Measurements from ENCODE around the gene SORCS3. TPM values are rescaled to one million over a fixed set of nuclear protein-coding genes. Genes with fewer than 3 reads are reported as not detected.

The SORCS3 gene
- under 1 TPM in 10 of 12 donors, not detected in 2; 0.03 to 0.33 (median 0.06) TPM for polyA plus RNA-seq (ENCODE audit: insufficient read length in 12 of 12)
- long read RNA-seq, donor 1 = 0 reads
- long read RNA-seq, donor 2 = 0 reads
- long read RNA-seq, donor 3 = 0 reads
- long read RNA-seq, donor 4 = 0 reads
- long read RNA-seq, donor 5 = 0 reads
- long read RNA-seq, donor 6 = 0 reads
- long read RNA-seq, donor 7 = 0 reads
- long read RNA-seq, donor 8 = 0 reads
- long read RNA-seq, donor 9 = 0 reads
- long read RNA-seq, donor 10 = 0 reads
- long read RNA-seq, donor 11 = 0 reads

DNA sequence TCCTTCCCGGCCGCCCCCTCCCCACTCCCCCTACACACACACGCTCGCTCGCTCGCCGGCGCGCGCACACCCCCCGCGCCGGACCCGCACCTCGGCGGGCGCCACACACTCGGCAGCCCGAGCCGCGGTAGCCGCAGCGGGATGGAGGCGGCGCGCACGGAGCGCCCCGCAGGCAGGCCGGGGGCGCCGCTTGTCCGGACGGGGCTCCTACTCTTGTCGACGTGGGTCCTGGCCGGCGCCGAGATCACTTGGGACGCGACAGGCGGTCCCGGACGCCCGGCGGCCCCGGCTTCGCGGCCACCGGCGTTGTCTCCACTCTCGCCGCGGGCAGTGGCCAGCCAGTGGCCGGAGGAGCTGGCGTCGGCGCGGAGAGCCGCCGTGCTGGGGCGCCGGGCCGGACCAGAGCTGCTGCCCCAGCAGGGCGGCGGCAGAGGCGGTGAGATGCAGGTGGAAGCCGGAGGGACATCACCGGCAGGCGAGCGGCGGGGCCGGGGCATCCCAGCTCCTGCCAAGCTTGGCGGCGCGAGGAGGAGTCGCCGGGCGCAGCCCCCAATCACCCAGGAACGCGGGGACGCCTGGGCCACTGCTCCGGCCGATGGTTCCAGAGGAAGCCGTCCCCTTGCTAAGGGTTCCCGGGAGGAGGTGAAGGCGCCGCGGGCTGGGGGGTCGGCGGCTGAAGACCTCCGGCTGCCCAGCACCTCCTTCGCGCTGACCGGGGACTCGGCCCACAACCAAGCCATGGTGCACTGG, at the start of gene SORCS3:
SORCS3 (plus strand) TSS at position 104 of the 750 bp plus-strand sequence.
- DNase-seq = no peak

DNA sequence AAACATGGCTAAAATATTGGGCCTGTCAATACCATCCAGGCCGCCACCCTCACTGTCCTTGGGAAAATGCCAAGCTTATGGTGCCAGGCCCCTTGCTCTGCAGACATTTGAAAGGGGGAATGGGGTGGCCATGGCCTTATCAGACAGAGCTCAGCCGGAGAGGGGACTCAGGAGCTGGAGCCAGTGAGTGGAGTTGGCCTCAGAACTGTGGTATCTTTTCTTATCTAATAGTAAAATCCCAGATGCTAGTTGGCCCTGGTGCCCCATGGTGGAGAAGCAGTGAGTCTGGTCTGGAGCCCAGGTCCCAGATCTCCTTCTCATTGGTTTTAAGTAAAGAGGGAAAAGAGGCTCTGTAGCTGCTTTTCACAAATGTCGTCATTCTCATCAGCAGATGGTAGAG, 49.6 kb upstream of the SORCS3 start:
- DNase-seq = no peak

DNA sequence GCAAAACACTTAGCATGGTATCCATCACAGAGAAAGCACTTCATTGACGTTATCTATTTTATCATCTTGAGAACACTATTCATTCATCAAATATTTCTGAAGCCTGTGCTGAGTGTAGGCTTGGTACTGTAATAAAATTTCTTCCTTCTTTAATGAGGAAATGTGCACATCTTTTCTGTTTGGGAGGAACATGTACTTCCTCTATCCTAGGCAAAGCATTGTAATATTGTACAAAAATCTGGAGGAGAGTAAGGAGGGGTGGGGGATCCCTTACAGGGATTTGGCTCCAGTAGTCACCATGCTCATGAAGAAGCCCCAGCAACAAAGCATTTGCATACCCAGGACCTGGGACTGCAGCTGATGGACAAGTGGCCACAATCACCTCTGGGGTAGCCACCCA, 39.9 kb upstream of the SORCS3 start:
- no peak for DNase-seq

DNA sequence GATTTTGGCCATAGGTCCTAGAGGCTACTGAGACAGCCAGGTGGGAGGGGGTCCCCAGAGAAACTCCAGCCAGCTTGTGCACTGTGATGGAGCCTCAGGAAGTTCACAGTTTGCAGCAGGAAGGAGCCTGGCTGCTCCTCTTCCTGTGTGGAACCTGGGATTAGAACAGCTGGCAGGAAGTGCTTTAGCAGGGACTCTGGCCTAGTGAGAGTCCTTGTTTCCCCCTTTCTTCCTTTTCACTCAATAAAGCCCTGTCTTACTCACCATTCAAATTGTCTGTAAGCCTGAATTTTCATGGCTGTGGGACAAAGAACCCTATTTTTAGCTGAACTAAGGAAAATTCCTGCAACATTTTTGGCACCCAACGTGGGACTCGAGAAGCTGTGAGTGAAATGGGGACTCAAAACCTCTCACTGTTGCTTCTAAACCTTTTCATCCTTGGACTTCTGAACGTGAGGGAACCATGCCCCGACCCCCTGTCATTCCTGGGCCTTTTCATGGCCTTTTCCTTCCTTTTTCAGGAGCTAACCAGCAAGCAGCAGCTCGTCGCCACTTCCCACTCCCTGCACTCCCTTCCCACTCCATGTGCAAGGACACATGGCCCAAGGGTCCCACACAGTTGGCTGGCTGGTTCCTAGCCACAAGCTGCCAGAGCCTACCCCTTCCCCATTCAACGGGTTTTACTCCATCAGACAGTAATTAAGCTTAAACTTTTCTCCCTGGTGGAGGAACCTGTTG, 32.8 kb upstream of the SORCS3 start:
- no peak for DNase-seq

DNA sequence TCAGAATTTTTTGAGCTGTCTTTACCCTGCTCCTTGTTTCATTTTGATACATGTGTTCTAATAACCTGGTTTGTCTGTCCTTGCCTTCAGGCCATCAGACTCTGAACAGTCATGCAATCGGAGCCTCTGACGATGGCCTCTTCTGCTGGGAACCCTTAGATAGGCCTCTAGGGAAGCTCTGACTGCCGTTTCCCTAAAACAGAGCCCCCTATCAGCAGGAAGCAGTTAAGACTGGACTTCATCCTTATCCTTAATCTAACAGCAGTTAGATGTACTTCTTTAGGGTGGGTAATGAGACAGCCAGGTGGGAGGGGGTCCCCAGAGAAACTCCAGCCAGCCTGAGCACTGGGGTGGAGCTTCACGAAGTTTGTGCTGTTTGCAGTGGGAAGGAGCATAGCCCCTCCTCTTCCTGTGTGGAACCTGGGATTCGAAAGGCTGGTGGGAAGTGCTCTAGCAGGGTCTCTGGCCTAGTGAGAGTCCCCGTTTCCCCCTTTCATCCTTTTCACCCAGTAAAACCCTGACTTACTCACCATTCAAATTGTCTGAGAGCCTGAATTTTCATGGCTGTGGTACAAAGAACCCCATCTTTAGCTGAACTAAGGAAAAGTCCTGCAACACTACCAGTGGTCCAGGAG, 28.4 kb upstream of the SORCS3 start:
- DNase-seq = no peak

DNA sequence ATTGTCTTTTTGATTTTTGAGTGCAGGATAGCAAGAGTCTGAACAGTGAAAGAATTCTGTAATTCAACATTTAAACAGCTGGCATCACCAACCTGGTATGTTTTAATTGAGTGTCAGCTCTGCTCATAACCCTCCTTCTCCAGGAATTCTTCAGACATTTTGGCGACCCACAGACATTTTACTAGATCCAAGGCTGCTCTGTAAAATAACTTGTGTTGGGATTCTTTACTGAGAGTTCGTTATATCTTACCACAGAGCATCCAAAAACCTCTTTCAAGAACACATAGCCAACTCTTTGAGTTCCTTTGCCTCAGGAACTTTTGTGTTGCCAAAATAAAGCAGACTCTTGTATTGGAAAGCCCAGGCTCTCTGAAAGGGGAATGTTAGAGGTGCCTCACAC, 27.7 kb upstream of the SORCS3 start:
- no peak for DNase-seq

DNA sequence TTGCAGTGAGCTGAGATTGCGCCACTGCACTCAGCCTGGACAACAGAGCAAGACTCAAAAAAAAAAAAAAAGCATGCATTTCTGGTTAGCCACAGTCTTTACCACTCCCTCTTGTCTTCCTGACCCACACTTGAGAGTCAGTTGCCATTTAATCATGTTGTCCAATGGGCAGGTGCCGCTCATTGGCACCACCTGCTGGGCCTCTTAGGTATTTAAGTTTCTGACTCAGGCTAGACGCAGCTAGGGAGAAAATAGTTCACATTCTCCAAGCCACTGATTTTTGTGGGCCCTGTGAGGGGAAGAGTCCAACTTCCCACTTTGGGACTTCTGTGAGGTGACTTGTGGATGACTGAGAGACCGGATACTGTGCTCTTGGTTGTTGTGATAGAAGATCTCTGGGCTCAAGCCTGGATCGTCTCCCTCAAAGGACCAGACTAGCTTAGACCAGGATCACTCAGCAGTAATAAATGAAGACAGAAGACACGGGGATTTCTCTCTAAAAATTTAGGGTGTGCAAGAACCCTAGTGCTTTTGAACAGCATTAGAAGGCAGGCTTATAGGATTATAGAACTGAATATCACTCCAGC, 26.8 kb upstream of the SORCS3 start:
- no peak for DNase-seq

DNA sequence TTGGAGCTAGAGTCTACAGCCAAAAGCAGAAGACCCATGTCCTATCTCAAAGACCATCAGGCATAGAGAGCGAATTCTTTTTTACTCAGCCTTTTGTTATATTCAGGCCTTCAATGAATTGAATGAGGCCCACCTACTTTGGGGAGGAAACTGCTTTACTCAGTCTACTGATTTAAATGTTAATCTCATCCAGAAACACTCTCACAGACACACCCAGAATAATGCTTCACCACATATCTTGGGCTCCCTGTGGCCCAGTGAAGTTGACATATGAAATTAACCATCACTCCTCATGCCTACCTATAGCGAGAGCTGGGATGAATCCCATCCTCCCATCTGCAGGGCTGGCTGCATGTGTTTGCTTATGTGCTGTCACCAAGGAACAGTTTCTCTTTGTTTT, 26.0 kb upstream of the SORCS3 start:
- no peak for DNase-seq

DNA sequence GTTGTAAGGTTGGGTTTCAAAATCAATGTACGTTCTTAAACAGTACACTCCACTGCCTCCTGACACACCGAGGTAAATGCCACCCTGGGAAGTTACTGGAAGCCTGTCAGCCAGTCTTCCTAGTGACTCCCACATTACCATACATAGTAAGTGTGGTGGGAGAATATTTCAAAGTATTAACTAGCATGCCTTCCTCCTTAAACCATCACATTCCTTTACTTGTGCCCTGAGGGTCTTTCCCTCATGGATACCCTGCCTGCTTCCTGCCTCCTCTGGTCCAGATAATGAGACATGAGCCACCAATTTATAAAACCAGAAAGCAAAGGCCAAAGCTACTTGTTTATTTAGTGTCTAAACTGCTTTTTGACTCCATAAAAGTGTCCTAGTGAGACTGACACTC, 23.3 kb upstream of the SORCS3 start:
- no peak for DNase-seq

DNA sequence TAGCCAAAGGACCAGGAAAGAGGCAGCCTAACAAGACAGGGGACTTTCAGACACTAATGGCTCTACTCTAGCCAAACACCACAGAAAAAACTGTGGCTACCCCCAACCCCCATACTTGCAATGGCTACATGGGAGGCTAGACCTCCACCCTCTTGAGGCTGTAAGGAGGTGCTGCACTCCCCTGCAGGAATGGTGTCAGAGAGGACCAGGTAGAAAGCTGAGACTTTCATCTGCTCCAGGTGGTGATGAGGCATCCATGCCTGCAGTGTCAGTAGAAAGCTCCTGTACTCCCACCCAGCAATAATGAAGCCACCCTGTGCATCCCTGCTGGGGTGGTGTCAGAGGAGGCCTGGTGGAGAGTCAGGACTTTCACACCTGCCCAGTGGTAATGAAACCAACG, 18.9 kb upstream of the SORCS3 start:
- DNase-seq = no peak

DNA sequence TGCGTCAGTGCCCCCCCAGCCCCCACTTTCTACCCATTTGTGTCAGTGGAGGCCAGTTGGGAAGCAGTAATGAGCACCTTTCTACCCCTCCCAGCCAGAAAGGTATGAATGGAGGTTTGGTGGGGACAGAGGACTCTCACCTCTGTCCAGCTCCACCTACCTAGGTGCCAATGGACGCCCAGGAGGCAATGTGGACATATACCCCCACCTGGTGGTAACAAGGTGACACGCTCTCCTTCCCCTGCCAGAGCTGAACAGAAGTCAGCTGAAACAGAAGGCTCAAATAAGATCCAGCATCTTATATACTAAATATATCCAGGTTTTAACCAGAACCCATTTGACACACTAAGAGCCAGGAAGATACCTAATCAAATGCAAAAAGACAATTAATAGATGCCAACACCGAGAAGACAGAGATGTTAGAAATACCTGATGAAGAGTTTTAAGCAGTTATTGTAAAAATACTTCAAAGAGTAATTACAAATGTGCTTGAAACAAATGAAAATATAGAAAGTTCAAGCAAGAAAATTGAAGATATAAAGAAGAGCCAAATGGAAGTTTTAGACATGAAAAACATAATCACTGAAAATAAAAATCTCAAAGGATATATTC, 18.4 kb upstream of the SORCS3 start:
- no peak for DNase-seq

DNA sequence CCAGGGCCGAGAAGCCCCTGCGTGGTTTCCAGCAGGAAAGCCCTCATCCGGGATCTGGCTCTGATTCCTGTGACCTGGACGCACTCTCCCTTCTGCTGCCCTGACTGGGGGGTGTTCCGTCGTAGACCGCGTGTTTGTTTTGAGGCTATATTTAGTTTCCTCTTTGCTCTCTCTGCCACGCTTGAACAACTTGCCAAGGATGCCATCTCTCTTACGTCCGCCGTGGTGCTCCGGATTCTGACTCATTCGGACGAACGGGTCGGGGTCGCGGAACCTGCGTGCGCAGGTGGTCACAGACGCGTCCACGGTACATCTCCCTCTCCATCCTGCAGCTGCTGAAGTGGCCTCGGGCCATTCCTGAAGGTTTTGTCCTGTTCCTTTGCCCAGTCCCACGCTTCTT, 10.4 kb upstream of the SORCS3 start:
- no peak for DNase-seq

DNA sequence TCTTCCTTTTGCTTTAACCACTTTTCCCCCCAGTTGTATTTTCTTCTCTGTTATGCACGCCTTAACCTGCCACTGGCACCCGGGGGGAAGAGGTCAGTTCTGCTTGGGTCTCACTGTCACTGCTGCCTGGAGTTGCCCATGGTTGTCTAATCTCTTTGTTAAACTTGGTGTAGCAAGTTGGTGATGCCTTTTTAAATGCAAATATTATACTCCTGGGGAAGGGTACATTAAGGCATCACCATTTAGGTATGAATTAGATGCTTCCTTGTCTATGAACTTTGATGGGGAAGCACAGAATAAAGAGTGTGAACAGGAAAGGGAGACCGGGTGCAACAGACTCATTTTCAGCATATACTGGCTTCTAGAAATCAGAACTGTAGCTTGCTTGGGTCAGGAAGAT, 9.1 kb upstream of the SORCS3 start:
- DNase-seq = no peak

DNA sequence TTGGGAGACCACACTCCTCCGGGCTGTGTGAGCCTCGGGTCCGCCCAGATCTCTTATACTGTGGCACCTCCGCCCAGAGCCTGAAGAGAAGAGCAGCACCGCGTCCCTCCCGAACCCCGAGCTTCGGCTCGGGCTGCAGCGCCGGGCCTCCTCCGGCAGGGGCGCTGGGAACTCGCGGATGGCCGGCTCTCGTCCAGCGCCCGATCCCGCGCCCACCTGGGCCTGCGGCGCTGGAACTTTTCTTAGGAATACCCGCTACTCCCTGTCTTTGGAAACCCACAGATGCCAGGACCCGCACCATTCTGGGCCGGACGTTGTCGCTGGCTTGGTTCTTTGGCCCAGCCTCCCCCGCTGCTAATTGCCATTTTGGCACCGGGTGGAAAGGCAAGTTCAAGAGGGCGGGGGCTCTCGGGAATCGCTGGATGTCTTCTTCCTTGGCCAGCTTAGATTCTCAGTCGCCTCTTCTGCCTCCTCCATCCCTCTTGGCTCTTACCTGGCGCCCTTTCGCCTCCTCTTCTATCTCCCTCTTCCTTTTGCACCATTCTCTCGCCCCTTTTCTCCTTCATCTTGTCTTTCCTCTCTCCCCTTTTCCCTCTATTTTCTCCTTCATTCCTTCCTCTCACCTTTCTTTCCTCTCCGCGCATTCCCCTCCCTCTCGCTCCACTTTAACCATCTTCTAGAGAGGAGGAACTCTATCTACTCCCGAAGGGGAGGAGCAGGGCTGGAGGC, 2.1 kb upstream of the SORCS3 start:
- no peak for DNase-seq

DNA sequence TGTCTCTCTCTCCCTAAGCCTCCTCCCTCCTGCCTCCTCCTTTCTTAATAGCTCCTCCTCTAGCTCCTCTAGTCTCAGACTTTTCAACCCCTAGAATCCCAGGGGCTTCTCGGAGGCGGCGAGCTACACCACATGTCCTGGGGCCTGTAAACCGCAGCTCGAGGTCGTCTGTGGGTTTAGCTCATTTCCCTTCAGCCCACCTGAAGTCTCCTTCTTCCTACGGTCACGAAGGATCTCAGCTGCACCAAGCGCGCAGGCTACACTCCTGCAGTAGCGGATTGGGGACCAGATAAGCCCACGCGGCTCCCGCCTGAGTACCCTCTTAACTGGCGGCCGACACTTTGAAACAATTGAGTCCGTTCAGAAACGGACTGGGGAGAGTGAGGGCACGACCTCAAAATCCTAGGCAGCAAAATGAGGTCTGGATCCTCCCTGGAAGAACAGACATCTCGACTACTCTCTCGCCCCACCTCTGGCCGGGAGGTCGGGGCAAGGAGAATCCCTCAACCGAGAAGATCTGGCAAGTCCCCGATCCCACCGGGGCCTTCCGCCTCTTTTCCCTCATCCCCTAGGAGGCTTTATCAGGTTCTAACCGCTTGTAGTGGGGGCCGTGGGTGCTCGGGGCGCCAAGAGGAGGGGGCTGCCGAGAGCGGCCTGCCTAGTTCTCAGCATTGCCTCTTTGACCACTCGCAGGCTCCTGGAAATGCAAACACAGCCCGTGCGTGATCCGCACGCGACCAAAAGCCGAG, 1.3 kb upstream of the SORCS3 start:
- DNase-seq = no peak

DNA sequence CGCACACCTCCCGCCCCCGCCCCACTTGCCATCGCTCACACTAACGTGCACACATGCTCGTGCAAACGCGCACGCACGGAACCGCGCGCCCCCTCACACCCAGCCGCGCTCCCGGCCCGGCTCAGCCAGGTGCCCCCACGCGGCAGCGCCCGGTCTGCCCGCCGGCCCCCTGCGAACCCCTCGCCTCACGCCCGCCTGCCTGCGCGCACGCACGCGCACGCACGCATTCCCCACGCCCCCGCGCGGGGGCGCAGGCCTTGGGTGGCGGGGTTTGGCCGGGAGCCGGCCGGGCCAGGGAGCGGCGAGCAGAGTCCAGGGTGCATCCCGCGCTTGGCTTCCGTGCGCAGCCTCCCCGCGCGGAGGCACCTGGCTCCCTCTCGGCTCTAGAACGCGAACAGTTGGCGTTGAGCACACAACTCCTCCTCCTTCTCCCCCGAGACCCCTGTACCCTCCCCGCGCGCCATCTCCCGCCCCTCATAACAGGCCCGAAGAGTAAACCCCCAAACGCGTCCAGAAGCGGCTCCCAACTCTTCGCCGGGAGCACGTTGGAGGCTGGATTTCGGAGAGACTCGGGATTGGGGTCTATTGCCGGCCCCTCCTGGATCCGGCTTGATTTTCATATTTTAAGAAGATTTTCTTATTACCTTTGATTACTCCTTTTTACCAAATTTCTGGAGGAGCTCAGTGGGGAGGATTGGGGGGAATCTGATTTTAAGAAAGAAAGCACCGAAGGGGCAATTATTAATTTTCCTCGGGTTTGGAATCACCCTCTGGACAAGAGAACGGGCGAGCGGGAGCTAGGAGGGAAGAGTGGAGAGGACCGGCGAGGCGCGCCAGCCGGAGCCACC, 527 bp upstream of the SORCS3 start:
- no peak for DNase-seq

DNA sequence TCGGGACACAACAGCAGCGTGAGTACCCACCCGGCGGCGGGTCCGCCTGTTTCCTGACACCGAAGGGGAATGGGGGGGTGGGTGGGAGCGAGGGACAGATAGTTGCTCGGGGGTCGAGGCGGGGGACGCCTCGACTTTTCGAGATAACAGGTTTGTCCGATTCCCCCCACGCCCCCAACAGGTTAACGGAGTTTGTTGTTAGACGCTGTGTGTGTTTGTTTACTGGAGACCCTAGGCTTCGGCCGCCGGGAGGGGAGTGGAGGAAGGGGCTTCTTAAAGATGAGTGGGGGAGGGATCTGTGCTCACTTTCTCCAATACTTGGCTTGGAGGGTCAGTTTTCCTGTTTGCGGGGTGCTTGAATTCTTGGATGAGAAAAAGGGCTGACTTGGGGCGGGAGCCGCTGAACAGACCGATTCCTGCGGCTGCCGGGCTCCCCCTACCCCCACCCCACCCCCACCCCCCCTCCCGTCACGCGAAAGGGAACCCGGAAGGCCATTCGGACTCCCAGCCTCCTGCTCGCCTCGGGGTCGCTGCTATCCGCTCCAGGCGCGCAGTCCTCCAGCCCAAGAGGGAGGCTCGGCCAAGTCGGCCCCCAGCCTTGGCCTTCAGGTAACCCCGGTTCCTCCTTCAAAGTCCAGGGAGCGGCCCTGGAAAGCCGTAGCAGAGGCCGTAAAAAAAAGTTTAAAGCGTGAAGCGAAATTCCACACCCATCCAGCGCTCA, 1.0 kb downstream of the SORCS3 start:
- DNase-seq = no peak

DNA sequence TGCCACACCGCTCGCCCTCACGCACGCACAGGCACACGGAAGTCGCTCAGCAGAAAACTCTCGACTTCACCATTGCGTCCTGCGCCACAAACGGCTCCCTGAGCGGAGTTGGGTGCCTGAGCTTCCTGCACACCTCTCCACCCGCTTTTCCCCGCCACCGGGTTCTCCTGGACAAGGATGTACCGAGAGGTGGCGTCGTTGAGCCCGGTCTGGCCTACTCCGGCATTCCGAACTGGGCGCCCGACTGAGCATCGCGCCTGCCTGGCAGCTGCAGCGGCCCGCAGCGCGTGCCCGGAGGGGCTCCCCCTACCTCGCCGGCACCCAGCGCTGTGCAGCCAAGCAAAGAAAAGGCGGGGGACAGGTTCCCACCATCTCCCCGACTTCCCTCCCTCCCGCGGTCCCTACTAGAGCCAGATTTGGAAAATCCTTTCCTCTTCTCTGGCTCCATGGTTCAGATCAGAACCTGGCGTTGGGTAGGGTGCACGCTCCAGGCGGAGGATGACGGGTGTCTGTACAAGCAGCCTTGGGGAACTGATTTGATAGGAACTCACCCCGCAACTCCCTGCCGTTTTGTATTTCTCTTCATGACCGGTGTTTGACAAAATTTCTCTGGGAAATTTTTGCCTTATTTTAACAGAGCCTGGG, 1.7 kb downstream of the SORCS3 start:
- peak; percentile 25 for DNase-seq

Data from muscle of arm (tissue), 14 donors.